ENCODE measurements around the gene GOLGA6D.
"Not testable (repeated sequence)": the region's sequence is repeated elsewhere in the genome, so short reads cannot be mapped to it uniquely, and the experiment has no call there.

GOLGA6D gene

DNA sequence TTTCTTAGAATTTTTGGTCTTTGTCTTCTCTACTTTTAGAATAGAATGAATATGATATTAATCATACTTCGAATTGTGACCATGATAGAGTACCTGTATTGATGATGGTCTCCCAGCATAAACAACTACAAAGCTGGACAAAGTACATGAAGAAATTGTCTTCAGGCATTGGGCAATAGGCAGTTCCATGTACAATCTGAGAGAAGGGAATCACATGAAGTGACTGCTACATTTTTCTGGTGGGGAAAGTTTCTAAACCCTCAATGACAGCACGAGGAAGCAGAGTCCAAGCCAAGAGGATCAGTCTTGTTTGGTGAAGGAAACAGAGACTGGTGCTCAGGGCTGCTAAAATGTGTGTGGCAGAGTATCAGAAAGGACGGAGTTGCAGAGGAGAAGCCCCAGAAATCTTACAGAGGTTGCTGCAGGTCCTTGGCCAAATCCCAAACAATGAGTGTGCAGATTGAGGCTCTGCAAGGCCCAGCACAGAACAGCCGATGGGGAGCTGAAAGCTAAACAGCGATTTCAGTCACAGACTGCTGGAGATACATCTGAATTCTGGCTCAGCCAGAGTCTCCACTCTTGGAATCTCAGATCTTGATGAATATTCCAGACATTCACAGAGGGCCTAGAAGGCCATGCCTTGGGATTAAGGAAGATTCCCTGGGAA, 36.7 kb downstream of the GOLGA6D start:
- H3K56ac ChIP-seq (ENCODE audit: low read length); H3K27me3 ChIP-seq (ENCODE audit: insufficient read depth, low read length, poor library complexity); H2BK120ac ChIP-seq (ENCODE audit: low read depth, low read length); H3K4ac ChIP-seq (ENCODE audit: low read depth, low read length); H3K23ac ChIP-seq (ENCODE audit: low read length); H2BK5ac ChIP-seq (ENCODE audit: low read length); H3K79me1 ChIP-seq (ENCODE audit: low read length); H3K27ac ChIP-seq (ENCODE audit: low read depth, low read length); H3K79me2 ChIP-seq (ENCODE audit: control insufficient read depth, insufficient read depth, low read length); H4K8ac ChIP-seq (ENCODE audit: low read depth, low read length); H3K18ac ChIP-seq (ENCODE audit: low read length); H2AK5ac ChIP-seq (ENCODE audit: low read length); H3K9ac ChIP-seq (ENCODE audit: low read length); H3K4me3 ChIP-seq (ENCODE audit: low read length); H3K4me2 ChIP-seq (ENCODE audit: low read length); H2BK15ac ChIP-seq (replicated peaks; ENCODE audit: low read depth); H3K4me1 ChIP-seq (ENCODE audit: control insufficient read depth, low read depth, low read length); H3K36me3 ChIP-seq (ENCODE audit: control insufficient read depth, insufficient read depth, low read length); DNase-seq; H4K5ac ChIP-seq (ENCODE audit: low read length): not testable (repeated sequence)
- WGBS (ENCODE audit: extremely low coverage, insufficient coverage, low lambda C conversion rate): no CpG with 5 or more reads among the region's 5 CpGs

DNA sequence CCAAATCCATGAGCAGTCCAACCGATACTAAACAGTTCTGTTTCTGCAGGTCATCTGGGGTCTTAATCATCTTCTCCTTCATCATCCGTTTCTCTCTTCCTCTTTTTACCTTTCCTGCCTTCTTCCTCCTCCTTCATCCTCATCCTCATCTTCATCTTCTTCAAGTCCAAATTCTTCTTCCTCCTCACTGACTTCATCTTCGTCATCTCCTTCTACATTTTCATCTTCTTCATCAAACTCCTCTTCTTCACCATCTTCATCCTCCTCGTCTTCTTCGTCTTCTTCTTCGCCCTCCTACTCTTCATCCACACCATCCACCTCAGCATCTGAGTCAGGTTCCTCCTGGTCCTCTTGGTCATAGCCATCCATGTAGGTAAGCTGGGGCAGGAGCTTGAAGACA, 39.1 kb downstream of the GOLGA6D start:
- Histone ChIP-seq H3K23ac (ENCODE audit: low read length) (no peak overlapping the region), H3K9ac (ENCODE audit: low read length) (no peak overlapping the region)

DNA sequence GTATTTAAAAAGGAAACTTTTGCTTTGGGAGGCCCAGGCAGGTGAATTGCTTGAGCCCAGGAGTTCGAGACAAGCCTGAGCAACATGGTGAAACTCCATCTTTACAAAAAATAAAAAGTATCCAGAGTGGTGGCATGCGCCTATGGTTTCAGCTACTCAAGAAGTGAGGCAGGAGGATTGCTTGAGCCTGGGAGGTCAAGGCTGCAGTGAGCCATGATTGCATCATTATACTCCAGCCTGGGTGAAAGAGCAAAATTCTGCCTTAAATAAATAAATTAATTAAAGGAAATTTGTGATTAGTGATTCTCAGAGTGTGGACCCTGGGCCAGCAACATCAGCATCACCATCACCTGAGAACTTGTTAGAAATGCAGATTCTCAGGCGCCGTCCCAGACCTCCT, 43.3 kb downstream of the GOLGA6D start:
- no peak overlapping the region for H2BK120ac ChIP-seq (ENCODE audit: low read depth, low read length)

More for the DNA sequence above, 39.1 kb downstream of the GOLGA6D start:
- Histone ChIP-seq H3K56ac (ENCODE audit: low read length) (no peak overlapping the region), H3K4me3 (ENCODE audit: low read length) (no peak overlapping the region), H4K8ac (ENCODE audit: low read depth, low read length) (no peak overlapping the region), H3K27ac (ENCODE audit: low read depth, low read length) (no peak overlapping the region), H3K4me2 (ENCODE audit: low read length) (no peak overlapping the region), H4K5ac (ENCODE audit: low read length) (no peak overlapping the region), H3K4me1 (ENCODE audit: control insufficient read depth, low read depth, low read length) (no peaks in the 10 kb centered on the region), H3K4ac (ENCODE audit: low read depth, low read length) (no peak overlapping the region), H2BK120ac (ENCODE audit: low read depth, low read length) (no peak overlapping the region), H3K27me3 (ENCODE audit: insufficient read depth, low read length, poor library complexity) (no peaks in the 10 kb centered on the region), H2AK5ac (ENCODE audit: low read length) (no peak overlapping the region), H3K79me1 (ENCODE audit: low read length) (no peaks in the 10 kb centered on the region), H3K79me2 (ENCODE audit: control insufficient read depth, insufficient read depth, low read length) (no peaks in the 10 kb centered on the region), H2BK5ac (ENCODE audit: low read length) (no peak overlapping the region), H3K36me3 (ENCODE audit: control insufficient read depth, insufficient read depth, low read length) (no peaks in the 10 kb centered on the region), H3K18ac (ENCODE audit: low read length) (no peak overlapping the region), H2BK15ac (replicated peaks; ENCODE audit: low read depth) (no peak overlapping the region)
- DNase-seq: no peak
- 100% methylated on average over 5 of the region's 6 CpGs for WGBS (ENCODE audit: extremely low coverage, insufficient coverage, low lambda C conversion rate)

DNA sequence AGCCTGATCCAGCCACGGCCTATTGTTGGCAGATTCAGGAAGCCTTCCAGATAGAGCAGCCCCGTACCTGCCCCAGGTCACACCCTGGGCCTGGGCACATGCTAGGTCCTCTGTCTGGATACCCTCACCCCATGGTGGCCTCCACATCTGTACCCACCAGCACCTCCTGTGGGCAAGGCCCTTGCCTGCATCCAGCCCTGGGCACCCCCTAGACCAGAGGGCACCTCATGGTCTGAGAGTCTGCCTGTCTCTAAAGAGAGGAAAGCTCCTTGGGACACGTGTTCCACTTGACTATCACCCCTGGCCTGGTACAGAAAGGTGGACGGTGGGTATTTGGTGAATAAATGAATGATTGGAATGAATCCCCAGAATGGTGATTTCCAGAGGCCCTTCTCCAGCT, 44.4 kb downstream of the GOLGA6D start:
- H3K4me1 ChIP-seq (ENCODE audit: control insufficient read depth, low read depth, low read length): no peaks in the 10 kb centered on the region
- no peak overlapping the region for H3K9ac ChIP-seq (ENCODE audit: low read length)
- no peak overlapping the region for H3K56ac ChIP-seq (ENCODE audit: low read length)
- no peaks in the 10 kb centered on the region for H3K36me3 ChIP-seq (ENCODE audit: control insufficient read depth, insufficient read depth, low read length)
- no peaks in the 10 kb centered on the region for H3K79me2 ChIP-seq (ENCODE audit: control insufficient read depth, insufficient read depth, low read length)
- no peak overlapping the region for H2BK15ac ChIP-seq (replicated peaks; ENCODE audit: low read depth)
- H3K4ac ChIP-seq (ENCODE audit: low read depth, low read length): no peak overlapping the region
- H3K4me3 ChIP-seq (ENCODE audit: low read length): no peak overlapping the region
- no peak overlapping the region for H2BK5ac ChIP-seq (ENCODE audit: low read length)
- no peak for DNase-seq
- H4K8ac ChIP-seq (ENCODE audit: low read depth, low read length): no peak overlapping the region
- H3K23ac ChIP-seq (ENCODE audit: low read length): no peak overlapping the region
- no peaks in the 10 kb centered on the region for H3K27me3 ChIP-seq (ENCODE audit: insufficient read depth, low read length, poor library complexity)
- H3K4me2 ChIP-seq (ENCODE audit: low read length): no peak overlapping the region
- no peak overlapping the region for H3K27ac ChIP-seq (ENCODE audit: low read depth, low read length)
- H3K18ac ChIP-seq (ENCODE audit: low read length): no peak overlapping the region
- no peaks in the 10 kb centered on the region for H3K79me1 ChIP-seq (ENCODE audit: low read length)
- H4K5ac ChIP-seq (ENCODE audit: low read length): no peak overlapping the region
- no CpG with 5 or more reads among the region's 4 CpGs for WGBS (ENCODE audit: extremely low coverage, insufficient coverage, low lambda C conversion rate)
- H2BK120ac ChIP-seq (ENCODE audit: low read depth, low read length): no peak overlapping the region
- no peak overlapping the region for H2AK5ac ChIP-seq (ENCODE audit: low read length)

More for the DNA sequence above, 43.3 kb downstream of the GOLGA6D start:
- Histone ChIP-seq H3K27me3 (ENCODE audit: insufficient read depth, low read length, poor library complexity) (no peaks in the 10 kb centered on the region), H3K56ac (ENCODE audit: low read length) (no peak overlapping the region), H4K5ac (ENCODE audit: low read length) (no peak overlapping the region), H3K27ac (ENCODE audit: low read depth, low read length) (no peak overlapping the region), H3K4me2 (ENCODE audit: low read length) (no peak overlapping the region), H3K4me1 (ENCODE audit: control insufficient read depth, low read depth, low read length) (no peaks in the 10 kb centered on the region), H2AK5ac (ENCODE audit: low read length) (no peak overlapping the region), H3K18ac (ENCODE audit: low read length) (no peak overlapping the region), H3K23ac (ENCODE audit: low read length) (no peak overlapping the region), H3K79me2 (ENCODE audit: control insufficient read depth, insufficient read depth, low read length) (no peaks in the 10 kb centered on the region), H2BK5ac (ENCODE audit: low read length) (no peak overlapping the region), H3K4ac (ENCODE audit: low read depth, low read length) (no peak overlapping the region), H4K8ac (ENCODE audit: low read depth, low read length) (no peak overlapping the region), H3K9ac (ENCODE audit: low read length) (no peak overlapping the region), H3K79me1 (ENCODE audit: low read length) (no peaks in the 10 kb centered on the region), H2BK15ac (replicated peaks; ENCODE audit: low read depth) (no peak overlapping the region), H3K4me3 (ENCODE audit: low read length) (no peak overlapping the region), H3K36me3 (ENCODE audit: control insufficient read depth, insufficient read depth, low read length) (no peaks in the 10 kb centered on the region)
- DNase-seq: no peak
- WGBS (ENCODE audit: extremely low coverage, insufficient coverage, low lambda C conversion rate): no CpG with 5 or more reads among the region's 4 CpGs

DNA sequence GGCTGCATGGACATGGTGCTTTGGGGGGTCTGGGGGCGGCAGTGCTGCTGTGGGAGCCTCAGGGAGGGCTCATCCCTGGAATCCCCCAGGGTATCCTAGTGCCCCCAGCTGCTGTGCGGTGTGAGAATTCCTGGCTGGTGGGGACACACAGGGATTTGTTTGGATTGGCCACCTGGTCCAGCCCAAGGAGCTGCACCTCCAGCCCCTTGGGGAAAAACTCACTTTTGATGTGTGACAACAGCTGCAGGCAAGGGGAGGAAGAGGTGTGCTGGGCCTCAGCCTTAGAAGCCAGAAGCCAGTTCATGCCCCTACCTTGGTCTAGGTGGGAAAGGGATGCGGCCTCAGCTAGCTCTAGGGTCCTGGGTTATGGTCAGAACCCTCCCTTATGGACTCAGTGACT, 44.9 kb downstream of the GOLGA6D start:
- H2BK120ac ChIP-seq (ENCODE audit: low read depth, low read length): no peak overlapping the region
- no peaks in the 10 kb centered on the region for H3K27me3 ChIP-seq (ENCODE audit: insufficient read depth, low read length, poor library complexity)
- H2AK5ac ChIP-seq (ENCODE audit: low read length): no peak overlapping the region
- no peaks in the 10 kb centered on the region for H3K4me1 ChIP-seq (ENCODE audit: control insufficient read depth, low read depth, low read length)
- H3K36me3 ChIP-seq (ENCODE audit: control insufficient read depth, insufficient read depth, low read length): no peaks in the 10 kb centered on the region
- H4K8ac ChIP-seq (ENCODE audit: low read depth, low read length): no peak overlapping the region
- H3K18ac ChIP-seq (ENCODE audit: low read length): no peak overlapping the region
- no peak overlapping the region for H3K27ac ChIP-seq (ENCODE audit: low read depth, low read length)
- no CpG with 5 or more reads among the region's 3 CpGs for WGBS (ENCODE audit: extremely low coverage, insufficient coverage, low lambda C conversion rate)
- no peak overlapping the region for H4K5ac ChIP-seq (ENCODE audit: low read length)
- H3K4me3 ChIP-seq (ENCODE audit: low read length): no peak overlapping the region
- no peak overlapping the region for H3K56ac ChIP-seq (ENCODE audit: low read length)
- DNase-seq: no peak
- H2BK5ac ChIP-seq (ENCODE audit: low read length): no peak overlapping the region
- no peaks in the 10 kb centered on the region for H3K79me2 ChIP-seq (ENCODE audit: control insufficient read depth, insufficient read depth, low read length)
- no peak overlapping the region for H3K4me2 ChIP-seq (ENCODE audit: low read length)
- no peak overlapping the region for H3K4ac ChIP-seq (ENCODE audit: low read depth, low read length)
- no peaks in the 10 kb centered on the region for H3K79me1 ChIP-seq (ENCODE audit: low read length)
- no peak overlapping the region for H3K9ac ChIP-seq (ENCODE audit: low read length)
- H2BK15ac ChIP-seq (replicated peaks; ENCODE audit: low read depth): no peak overlapping the region
- H3K23ac ChIP-seq (ENCODE audit: low read length): no peak overlapping the region
